GM18519 (cell line): ENCODE measurements around the gene MXI1.
A peak's percentile ranks its signal among the peaks of the same experiment; 100 is the strongest.
"Not testable (repeated sequence)": the region's sequence is repeated elsewhere in the genome, so short reads cannot be mapped to it uniquely, and the experiment has no call there.

Experiments
- ATAC-seq: cut with Tn5 transposase; IDR thresholded peaks from one replicate; pipeline ENCODE4 v1.9.1; 2021; ENCODE audit warnings: mild to moderate bottlenecking, moderate library complexity; ENCODE audit not compliant: unreplicated experiment, low FRiP score

MXI1 gene

DNA sequence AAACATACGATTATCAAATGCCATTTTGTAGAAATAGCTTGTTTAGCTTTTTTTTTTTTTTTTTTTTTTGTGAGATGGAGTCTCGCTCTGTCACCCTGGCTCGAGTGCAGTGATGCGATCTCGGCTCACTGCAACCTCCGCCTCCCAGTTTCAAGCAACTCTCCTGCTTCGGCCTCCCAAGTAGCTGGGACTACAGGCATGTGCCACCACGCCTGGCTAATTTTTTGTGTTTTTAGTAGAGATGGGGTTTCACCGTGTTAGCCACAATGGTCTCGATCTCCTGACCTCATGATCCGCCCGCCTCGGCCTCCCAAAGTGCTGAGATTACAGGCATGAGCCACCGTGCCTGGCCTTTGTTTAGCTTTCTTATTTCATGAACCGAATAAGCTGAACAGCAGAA, 65.6 kb downstream of the MXI1 start:
- ATAC-seq, result not testable (repeated sequence)

DNA sequence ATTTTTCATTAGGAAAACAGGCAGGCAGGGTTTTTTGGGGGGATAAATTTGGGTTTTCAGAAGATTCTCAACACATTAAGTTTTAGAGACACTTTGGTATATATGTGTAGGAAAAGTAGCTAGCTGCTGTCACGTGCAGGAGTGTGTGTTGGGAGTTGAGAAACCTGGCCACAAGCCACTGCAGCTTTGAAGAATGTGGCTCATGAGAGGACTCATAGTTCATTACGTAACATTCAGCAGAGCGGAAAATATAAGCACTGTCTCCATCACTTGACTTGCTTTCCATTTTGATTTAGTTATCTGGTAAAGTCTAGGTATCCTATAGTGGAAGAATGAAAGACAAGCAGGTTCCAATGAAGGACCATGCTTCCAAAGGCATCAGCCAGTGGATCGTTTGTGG, 66.1 kb downstream of the MXI1 start:
- ATAC-seq, result no peak

GRCh38 chr10:110274072-110274627, 66.7 kb downstream of the MXI1 start:
- ATAC-seq, result no peak

DNA sequence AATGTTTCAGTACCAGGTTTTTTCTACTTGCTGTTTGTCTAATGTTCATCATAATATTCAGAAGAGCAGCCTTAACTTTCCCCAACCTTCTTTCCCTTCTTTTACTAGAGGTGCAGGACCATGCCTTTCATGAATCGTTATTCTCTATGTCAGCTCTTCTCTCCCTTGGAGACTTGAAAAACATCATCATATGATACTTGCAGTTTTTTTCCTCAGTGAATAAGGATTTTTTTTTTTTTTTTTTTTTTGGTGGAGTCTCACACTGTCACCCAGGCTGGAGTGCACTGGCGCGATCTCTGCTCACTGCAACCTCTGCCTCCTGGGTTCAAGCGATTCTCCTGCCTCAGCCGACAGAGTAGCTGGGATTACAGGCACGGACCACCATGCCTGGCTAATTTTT, 67.2 kb downstream of the MXI1 start:
- ATAC-seq, result no peak

GRCh38 chr10:110275128-110275729, 67.8 kb downstream of the MXI1 start:
- ATAC-seq, result no peak

DNA sequence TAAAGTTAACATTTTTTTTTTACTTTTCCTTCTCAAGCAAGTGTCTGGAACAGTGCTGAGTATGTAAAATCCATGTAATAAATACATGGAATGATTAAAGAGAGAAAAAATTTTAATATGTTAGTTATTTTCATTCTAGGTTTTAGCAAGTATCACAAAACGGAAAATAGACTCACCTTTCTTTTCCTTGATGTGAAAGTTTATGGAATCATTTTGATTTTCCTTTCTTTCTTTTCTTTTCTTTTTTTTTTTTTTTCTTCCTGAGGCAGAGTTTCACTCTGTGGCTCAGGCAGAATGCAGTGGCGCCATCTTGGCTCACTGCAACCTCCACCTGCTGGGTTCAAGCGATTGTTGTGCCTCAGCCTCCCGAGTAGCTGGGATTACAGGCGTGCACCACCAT, 69.2 kb downstream of the MXI1 start:
- no peak for ATAC-seq

GRCh38 chr10:110277591-110277990, 70.2 kb downstream of the MXI1 start:
- no peak for ATAC-seq

DNA sequence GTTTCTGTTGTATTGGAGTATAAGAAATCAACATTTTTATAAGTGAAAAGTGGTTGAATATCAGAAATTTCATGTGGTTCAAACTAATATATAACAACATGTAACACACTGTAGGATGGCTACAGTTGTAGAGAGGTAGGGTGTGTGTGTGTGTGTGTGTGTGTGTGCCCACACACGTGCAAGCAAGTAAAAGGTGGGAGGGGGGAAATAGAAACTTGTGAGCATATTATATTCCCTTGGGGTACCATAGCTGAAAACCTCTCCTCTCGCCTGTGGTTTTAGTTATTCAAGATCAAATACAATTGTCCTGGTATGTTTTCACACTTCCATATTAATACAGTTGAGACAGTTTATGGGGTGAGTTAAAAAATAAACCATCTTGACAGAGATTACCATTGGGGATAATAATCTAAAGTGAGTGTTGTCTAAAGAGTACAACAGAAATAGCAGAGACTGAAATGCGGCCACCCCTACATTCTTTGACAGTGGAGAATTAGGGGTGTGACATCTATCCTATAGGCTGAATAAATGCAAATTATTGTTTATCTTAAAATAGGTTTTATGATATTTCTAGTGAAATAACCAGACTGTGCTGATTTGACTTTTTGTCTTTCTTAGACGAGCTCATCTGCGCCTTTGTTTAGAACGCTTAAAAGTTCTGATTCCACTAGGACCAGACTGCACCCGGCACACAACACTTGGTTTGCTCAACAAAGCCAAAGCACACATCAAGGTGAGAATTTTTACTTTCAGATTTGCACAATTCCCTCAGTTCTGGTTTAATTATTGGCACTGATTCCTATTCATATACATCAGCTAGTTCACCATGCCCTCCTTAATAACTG, 71.4 kb downstream of the MXI1 start:
- ATAC-seq, result no peak

DNA sequence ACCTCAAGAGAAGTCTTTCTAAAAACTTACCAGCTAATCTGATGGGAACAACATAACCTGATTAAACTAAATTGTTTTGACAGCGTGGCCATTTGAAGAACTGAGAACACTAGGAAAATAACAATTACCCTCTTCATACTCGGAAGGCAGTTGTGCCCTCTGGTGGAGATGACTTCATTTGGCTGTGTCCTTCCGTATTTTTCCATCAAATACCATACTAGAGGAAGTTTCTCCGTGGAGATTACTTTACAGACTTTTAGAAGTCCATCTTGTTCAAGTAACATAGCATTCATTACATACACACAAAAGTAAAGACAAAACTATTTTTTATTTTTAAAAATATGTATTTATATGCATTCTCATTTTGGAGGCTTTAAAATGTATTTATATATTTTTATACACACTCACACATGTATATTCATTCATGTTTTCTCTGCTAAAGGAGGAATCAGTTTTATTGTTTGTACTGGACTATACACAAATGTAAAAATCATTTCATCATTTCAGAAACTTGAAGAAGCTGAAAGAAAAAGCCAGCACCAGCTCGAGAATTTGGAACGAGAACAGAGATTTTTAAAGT, 72.1 kb downstream of the MXI1 start:
- ATAC-seq, result no peak

DNA sequence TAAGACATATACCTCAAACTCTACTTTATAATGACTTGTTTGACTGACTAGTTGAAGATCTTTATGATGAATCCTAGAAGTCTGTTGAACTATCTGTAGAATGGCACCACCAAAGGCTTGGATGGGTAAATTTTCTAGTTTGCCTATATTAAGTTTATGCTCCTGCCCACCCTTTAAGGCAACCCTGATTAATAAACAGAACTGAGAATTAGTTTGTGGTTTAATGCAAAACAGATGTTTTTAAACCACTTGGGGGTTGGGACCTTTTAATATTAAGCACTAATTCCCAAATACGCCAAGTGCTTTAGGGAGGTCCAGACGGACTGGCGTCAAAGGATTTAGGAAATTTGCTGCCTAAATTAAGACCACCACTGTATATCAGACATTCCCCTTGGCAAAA, 76.9 kb downstream of the MXI1 start:
- ATAC-seq, result no peak

GRCh38 chr10:110285501-110285900, 78.1 kb downstream of the MXI1 start:
- ATAC-seq, result no peak

DNA sequence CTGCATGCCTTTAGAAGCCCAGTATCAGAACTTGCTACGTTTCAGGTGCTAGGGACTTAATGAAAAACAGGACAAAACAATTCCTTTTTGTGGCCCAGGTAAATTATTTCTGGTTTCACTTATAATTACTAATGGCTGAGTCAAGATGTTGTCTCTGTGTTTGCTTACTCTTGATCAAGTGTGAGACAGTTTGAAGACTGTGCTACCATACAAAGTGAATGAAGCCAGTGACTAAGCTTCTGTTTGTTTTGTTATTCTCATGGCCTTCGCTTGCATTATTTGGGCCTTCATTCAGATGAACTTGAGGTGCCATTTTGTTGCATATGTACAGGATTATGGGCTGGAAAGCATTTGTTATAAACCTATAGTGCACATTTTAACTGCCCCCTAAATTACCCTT, 79.4 kb downstream of the MXI1 start:
- no peak for ATAC-seq

DNA sequence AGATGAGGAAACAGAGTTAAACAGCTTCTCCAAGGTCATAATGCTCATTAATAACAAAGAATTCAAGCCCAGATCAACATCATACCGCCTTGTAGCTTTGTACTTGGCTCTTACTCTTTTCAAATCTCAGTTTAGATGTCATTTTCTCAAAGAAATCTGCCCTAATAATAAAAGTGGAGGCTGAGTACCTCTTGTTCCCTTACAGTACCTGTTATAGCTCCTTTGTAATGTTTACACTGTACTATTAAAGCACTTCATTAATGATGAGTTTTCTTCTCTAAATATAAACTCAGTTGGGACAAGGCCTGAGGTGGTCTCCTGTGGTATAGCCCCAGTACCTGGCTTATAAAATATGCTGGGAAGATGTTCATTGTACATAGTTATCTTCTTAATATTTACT, 89.6 kb downstream of the MXI1 start:
- no peak for ATAC-seq

DNA sequence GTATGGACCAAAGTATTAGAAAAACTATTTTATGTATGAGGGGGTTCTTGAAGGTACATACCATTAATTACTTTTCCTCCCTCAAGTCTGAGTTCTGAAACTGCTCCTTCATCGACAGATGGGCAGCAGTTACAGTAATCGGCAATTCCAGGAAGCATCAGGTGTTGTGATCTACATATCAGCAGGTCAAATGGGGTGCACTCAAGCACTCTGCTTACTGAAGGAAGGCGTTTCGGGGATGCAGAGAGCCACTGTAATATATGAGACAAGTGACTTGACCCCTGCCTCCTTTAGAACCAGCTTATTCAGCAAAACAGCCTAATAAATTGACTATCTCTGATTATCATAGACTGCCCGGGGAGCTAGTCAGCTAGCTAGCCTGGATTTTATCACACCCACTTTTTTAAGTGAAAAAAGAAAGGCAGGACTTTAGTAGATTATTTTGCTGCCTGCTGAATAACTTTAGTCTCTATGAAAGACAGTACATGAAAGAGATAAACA, 93.1 kb downstream of the MXI1 start:
- no peak for ATAC-seq

GRCh38 chr10:110303681-110304080, 96.3 kb downstream of the MXI1 start:
- no peak for ATAC-seq

- ATAC-seq, result peak; percentile 11
Observed at GRCh38 chr10:110304394-110304779, 97.0 kb downstream of the MXI1 start.

DNA sequence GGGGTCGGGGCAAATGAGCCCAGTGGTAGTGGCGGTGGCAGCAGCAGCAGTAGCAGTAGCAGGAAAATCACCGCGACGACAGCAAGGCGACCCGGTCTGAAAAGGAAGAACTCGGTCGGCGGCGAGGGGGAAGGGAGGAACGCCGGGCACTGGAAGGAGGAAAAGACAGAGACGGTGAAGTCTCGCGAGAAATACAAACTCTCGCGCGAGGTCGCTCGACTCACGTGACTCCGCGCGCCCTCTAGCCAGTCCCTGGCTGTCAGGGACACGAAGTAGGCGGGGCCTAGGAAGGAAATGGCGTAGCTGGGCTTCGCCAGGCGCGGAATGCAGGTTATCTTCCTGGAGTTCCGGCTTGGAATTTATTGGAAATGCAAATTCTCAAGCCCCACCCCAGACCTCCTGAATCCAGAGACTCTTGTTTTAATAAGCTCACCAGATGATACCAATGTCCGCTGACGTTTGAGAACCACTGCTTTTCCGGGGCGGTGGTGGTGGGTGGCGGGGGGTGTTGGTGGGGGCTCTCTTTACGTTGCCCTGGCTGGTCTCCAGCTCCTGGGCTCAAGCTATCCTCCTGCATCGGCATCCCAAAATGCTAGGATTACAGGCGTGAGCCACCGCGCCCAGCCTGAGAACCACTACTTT, 97.5 kb downstream of the MXI1 start, which contains the start of gene SMNDC1:
SMNDC1 (minus strand) TSS at position 141 of the 642 bp plus-strand sequence. CDS start 1,333 bp downstream, outside the sequence.
- peak; percentile 80 for ATAC-seq

DNA sequence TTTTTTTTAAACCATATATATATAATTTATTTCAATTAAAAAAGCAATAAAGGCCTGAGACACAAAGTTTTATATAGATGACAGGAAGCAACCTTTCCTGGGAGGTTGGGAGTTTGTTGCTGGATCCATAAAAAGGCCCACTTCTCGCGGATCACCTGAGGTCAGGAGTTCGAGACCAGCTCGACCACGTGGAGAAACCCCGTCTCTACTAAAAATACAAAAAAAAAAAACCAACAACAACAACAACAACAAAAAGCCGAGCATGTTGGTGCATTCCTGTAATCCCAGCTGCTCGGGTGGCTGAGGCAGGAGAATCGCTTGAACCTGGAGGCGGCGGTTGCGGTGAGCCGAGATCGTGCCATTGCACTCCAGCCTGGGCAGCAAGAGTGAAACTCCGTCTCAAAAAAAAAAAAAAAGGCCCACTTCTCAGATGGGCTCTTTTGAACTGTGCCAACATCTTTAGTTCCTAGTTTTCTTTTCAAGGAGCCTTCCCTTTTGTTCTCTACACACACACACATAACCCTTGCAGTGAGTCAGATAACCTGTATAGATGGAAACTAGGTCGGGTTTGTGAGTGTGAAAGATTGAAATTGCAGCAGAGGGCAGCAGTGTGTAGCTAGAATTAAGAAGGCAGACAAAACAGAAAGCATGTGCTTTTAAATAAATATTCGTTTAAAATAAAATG, 98.5 kb downstream of the MXI1 start:
- peak; percentile 40 for ATAC-seq

DNA sequence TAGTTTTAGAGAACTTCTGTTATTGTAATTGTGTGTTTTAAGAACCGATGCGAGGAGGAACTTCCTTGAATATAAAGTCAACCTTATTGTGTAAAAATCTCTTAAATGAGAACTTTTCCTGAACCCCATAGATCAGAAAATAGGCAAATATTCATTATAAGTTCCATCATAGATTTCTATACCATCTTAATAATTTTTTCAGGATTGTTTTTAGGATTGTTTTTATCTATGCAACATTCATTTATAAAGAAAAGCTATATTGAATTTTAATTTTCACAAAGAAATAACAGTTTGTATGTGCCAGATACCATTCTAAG, 99.0 kb downstream of the MXI1 start:
- no peak for ATAC-seq

- no peak for ATAC-seq
Observed at GRCh38 chr10:110307805-110308204, 100.4 kb downstream of the MXI1 start.
